WERI-Rb-1 (cell line): ENCODE data around the gene OR51V1.

ENCODE experiments used
- DNase-seq: peaks from one replicate; pipeline ENCODE4 v3.0.0-alpha.2; 2020
- H3K27ac ChIP-seq: fragments of 250-450 bp; sonication (Bioruptor Pico); 2 replicates; pipeline ENCODE4 v1.5.1; 2020; ENCODE audit warnings: mild to moderate bottlenecking, moderate library complexity
- H3K27me3 ChIP-seq: fragments of 250-450 bp; sonication (Bioruptor Pico); 2 replicates; pipeline ENCODE4 v1.5.1; 2021; ENCODE audit warnings: mild to moderate bottlenecking, low read depth, moderate library complexity; ENCODE audit not compliant: insufficient read depth, severe bottlenecking
- H3K36me3 ChIP-seq: fragments of 250-450 bp; sonication (Bioruptor Pico); 2 replicates; pipeline ENCODE4 v1.5.1; 2020; ENCODE audit warnings: mild to moderate bottlenecking, moderate library complexity
- H3K4me3 ChIP-seq: 2 replicates; pipeline ENCODE4 v1.5.1; 2011; ENCODE audit warnings: low read depth, mild to moderate bottlenecking, control low read depth, low read length
- H3K9me3 ChIP-seq: fragments of 250-450 bp; sonication (Bioruptor Pico); 2 replicates; pipeline ENCODE4 v1.5.1; 2021; ENCODE audit warnings: mild to moderate bottlenecking, moderate library complexity; ENCODE audit not compliant: severe bottlenecking
- TF ChIP-seq, protein P1 (sequence below): IDR thresholded peaks from 2 replicates; pipeline ENCODE4 v1.5.1; 2011; ENCODE audit warnings: low read depth, mild to moderate bottlenecking, control low read depth, inconsistent platforms, low read length

The OR51V1 gene

GRCh38 chr11:5239046-5239445 is 38.6 kb upstream of the OR51V1 start:
- H3K4me3 ChIP-seq, result no peak overlapping the region
- no peaks in the 10 kb centered on the region for H3K9me3 ChIP-seq
- no peak for DNase-seq
- no peak overlapping the region for H3K27ac ChIP-seq
- peaks cover 56% of the 10 kb centered on the region for H3K27me3 ChIP-seq
- TF ChIP-seq, protein P1, sequence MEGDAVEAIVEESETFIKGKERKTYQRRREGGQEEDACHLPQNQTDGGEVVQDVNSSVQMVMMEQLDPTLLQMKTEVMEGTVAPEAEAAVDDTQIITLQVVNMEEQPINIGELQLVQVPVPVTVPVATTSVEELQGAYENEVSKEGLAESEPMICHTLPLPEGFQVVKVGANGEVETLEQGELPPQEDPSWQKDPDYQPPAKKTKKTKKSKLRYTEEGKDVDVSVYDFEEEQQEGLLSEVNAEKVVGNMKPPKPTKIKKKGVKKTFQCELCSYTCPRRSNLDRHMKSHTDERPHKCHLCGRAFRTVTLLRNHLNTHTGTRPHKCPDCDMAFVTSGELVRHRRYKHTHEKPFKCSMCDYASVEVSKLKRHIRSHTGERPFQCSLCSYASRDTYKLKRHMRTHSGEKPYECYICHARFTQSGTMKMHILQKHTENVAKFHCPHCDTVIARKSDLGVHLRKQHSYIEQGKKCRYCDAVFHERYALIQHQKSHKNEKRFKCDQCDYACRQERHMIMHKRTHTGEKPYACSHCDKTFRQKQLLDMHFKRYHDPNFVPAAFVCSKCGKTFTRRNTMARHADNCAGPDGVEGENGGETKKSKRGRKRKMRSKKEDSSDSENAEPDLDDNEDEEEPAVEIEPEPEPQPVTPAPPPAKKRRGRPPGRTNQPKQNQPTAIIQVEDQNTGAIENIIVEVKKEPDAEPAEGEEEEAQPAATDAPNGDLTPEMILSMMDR, result no peak
- no peaks in the 10 kb centered on the region for H3K36me3 ChIP-seq

DNA sequence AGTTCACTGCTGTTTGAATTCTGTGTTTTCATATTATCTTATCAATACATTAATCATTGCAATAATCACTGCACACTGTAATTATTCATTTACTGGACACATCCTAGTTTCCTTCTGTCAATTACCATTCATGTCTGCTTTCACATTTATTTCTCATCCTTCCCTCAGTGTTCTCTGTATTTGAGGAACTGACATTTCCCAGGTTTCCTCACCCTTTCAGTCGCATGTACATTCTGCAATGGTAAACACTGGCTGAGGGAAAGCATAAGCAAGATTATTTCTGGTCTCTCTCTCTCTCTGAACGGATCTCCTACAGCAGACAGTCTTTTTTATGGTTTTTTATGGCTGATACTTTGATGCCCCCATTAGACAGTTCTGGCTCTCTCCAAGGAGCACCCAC is 38.0 kb upstream of the OR51V1 start:
- TF ChIP-seq, protein P1, result no peak

GRCh38 chr11:5237420-5237819 is 36.9 kb upstream of the OR51V1 start:
- H3K27me3 ChIP-seq, result peaks cover 50% of the 10 kb centered on the region
- no peak for DNase-seq
- TF ChIP-seq, protein P1, result no peak

More for the DNA sequence above, 38.0 kb upstream of the OR51V1 start:
- no peak for DNase-seq
- no peak overlapping the region for H3K27ac ChIP-seq
- H3K27me3 ChIP-seq, result peaks cover 54% of the 10 kb centered on the region
- no peaks in the 10 kb centered on the region for H3K36me3 ChIP-seq
- no peak overlapping the region for H3K4me3 ChIP-seq
- no peaks in the 10 kb centered on the region for H3K9me3 ChIP-seq

GRCh38 chr11:5235364-5236095 is 35.0 kb upstream of the OR51V1 start:
- Histone ChIP-seq H3K36me3 (no peaks in the 10 kb centered on the region), H3K27me3 (peaks cover 48% of the 10 kb centered on the region), H3K4me3 (no peak overlapping the region), H3K27ac (no peak overlapping the region), H3K9me3 (no peaks in the 10 kb centered on the region)
- no peak for DNase-seq
- TF ChIP-seq, protein P1, result no peak

More at GRCh38 chr11:5237420-5237819, 36.9 kb upstream of the OR51V1 start:
- Histone ChIP-seq H3K36me3 (no peaks in the 10 kb centered on the region), H3K9me3 (no peaks in the 10 kb centered on the region), H3K4me3 (no peak overlapping the region), H3K27ac (no peak overlapping the region)

- TF ChIP-seq, protein P1, result no peak
- Histone ChIP-seq H3K9me3 (no peaks in the 10 kb centered on the region), H3K27ac (no peak within 1 kb of the TSS), H3K4me3 (no peak within 1 kb of the TSS), H3K36me3 (no peaks in the 10 kb centered on the region), H3K27me3 (peaks cover 52% of the 10 kb centered on the region)
- DNase-seq, result no peak
These were observed 33.9 kb upstream of the OR51V1 start, which contains the start of gene HBD for GRCh38 chr11:5234381-5234834. Gene HBD, minus strand, starts transcription at chr11:5234483. Its CDS starts 50 bp downstream, at chr11:5234433.
